HG03045 (cell line): ENCODE measurements around the gene MACROH2A1.

Experiments
- ATAC-seq: cut with Tn5 transposase; IDR thresholded peaks from one replicate; pipeline ENCODE4 v1.9.1; 2021; ENCODE audit warnings: mild to moderate bottlenecking, moderate library complexity; ENCODE audit not compliant: unreplicated experiment

The MACROH2A1 gene

DNA sequence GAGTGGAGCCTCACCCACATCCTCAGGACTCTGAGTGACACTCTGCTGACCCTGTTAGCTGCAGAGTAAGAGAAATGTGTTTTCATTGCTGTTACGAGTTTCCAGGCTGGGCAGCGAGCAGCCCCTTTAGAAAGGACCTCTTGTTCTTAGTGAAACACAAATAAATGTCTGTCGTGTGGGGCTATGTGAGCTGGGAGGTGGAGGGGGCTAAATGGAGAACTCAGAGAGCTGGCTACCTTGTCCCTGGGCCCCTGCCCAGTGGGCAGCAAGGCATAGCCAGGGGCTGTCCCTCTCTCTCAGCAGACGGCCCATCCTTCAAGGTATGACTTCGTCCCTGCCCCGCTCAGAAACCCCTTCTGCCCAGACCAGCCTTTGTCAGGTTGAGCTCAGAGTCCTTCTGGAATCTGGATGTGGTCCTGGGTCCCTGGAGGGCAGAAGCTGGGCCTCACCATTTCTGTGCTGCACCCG is 38.0 kb upstream of the MACROH2A1 start:
- ATAC-seq: no peak

DNA sequence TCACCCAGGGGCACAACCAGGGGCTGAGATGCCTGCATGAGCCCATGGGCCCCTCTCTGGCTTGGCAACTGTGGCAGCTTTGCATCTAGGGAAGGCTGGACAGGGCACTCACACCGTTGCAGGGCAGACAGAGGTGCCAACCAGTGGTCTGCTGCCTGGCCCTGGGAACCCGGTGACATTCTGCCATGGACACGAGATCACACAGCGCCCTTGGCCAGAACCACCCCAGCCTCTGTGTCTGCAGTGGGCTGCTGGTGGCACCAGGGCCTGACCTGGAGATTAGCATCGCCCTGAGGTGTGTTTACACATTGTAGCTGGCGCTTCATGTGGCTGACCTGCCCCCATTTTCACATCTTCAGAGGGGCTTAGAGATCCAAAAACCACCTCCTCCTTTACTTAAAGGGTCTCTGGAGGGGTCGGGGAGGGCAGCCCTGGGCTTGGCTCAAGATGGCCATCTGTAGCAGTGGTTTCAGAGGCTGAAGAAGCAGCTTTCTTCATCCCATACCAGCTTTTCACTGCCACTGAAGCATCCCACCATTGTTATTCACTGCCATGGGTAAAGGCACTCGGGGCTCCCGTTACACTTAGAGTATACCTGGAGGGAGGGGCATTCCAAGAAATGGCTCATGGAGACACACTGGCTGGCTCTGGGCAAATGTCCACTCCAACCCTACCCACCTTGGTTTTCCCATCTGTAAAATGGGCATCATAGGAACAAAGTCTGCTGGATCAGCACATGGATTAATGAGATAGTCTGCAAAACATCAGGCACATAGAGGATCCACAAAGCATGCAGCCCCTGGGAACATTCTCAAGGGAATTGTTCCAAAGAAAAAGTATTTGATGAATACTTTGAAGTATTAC is 36.7 kb upstream of the MACROH2A1 start:
- no peak for ATAC-seq

DNA sequence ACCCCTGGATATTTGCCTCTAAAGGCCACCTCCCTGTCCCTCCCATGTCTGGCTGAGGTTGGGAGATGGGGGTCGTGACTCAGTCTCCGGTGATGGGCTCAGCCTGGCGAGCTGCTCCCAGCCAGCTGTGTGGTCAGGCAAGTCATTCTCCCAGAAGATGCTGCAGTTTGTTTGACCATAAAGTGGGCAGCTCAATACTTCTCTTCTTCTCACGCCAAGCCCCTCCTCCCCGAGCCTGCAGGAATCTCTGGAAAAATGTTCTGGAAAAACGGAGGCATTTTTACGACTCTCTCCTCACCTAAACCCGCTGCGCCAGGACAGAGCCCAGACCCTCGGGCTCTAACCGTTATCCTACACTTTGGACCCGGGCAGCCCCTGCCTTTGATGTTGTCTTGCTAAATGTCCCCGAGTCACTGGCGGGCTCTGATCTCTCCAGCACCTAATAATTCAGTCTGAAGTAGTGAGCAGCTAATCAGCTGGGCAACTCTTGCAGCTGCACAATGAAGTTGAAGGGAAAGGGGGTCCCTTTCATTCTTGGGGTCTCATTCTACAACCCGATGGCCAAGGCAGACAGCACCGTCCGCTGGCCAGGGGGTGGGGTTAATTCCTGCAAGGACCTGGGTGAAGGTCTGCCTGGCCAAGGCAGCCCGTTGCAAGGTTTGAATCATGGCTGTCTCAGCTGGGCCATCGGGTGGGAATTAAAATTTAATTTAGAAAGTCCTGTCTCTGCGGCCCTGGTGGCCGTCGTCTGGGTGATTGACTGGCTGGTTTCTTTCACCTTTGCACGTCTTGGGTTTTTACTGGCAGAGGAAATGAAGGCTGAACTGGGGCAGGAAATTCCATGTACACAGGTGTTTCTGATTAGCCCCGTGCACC is 35.8 kb upstream of the MACROH2A1 start:
- no peak for ATAC-seq

DNA sequence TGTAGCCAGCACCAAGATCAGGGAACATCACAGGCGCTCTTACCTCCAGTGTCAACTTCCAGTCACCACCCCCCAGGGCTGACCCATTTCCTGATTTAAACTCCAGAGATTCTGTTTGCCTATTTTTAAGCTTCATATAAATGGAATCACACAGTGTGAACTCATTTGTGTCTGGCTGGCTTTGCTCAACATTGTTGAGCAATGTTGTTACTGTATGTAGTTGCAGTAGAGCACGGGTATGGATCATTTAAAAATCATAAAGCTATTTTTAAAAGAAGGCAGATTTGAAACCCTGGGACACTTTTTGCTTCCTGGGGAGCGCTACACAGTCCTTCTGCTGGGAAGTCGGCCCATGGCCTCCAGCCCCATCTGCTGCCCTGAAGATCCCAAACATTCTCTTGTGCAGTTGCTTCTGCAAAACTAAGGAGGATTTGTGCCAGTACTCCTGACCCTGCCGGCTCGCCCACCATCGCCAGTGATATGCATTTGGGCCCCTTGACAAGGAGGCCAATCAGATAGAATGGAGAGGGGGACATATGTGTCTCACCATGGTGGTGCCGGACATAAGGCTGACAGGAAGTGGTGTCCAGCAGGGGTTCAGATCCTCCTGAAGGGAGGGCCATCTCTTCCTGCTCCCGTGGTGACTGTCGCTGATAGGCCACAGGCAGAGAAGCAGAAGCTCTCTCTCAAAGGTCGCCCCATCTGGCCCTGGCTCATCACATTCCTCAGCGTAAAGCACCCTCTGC is 34.8 kb upstream of the MACROH2A1 start:
- ATAC-seq: no peak

DNA sequence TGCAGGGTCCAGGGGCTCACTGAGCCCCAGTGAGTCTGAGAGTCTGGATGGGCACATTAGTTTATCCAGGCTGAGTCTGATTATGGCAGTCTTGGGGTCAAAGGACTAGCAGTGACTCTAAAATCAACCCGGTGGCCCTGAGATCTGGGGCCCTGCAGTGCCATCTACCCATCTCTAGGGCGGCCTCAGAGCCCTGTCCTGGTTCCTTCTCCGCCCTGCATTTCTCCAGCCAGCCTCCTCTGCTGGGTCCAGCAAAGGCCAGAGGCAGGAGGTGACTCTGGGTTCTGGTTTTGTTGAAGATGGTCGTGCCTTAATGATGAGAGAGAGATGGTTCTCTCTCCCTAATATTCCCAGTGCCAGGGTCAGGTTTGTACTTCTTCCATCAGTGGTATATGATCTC is 33.1 kb upstream of the MACROH2A1 start:
- ATAC-seq: no peak

DNA sequence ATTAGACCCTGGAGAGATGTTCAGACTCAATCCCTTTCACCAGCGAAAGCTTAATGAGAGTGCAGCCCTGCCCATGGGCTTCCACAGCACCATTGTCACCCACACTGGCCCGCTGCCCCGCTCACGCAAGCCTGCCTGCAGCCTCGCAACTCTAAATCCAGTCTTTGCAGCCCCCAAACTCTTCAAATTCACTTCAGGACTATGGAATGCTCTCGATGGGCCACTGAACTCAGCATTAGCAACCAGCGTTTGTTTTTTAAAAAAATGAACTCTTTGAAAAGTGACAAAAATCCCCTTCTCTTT is 31.1 kb upstream of the MACROH2A1 start:
- no peak for ATAC-seq

DNA sequence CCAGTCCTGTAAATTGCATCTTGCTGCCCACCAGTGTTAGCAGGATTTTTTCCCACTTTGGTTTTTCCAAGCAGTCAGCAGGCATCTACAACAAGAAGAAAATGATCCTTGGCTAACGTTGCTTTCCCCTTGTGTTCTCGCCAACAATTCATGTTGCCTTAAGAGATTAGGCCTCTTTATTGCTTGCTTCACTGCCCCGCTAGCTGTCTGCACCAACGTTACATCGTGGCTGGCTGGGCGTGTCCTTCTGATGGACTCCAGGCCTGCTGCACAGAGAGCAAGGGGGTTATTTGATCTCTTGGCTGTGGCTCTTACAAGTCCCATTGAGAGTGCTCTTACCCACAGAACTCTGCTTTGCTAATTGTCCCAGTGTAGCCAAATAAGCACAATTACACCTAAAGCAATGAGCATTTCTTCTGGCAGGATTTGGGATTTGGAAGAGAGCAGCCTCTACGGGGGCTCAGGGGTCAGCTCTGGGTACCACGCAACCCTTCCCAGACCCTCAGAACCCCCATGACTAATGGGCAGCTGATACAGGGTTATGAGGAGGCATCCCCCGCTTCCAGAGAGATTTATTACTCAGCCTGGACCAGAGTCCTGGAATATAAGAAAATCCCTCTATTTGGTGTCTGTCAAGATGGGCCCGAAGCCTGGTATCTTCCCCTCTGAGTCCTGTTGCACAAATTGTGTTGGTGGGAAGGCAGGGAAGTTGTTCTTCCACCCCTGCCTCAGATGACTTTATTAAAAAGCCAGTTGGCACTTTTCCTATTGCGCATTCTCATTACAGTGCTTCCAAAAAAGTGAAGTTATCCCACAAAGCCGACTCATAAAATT is 30.5 kb upstream of the MACROH2A1 start:
- no peak for ATAC-seq

DNA sequence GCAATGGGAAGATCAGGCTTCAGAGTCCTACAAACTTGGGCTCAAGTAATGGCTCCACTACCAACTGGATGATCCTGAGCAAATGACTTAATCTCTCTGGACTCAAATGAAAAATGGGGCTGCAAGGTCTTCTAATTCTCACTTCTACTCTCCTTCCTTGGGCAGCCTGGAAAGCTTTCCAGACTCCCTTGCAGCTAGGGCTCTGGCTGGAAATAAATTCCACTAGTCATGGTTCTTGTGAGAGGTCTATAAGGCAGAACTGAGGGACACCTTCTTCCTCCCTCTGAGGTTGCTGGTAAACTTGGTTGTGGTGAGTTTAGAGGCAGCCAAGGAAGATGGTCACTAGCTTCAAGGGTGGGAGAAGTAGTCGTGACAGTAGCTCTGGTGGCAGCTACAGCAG is 29.6 kb upstream of the MACROH2A1 start:
- no peak for ATAC-seq

DNA sequence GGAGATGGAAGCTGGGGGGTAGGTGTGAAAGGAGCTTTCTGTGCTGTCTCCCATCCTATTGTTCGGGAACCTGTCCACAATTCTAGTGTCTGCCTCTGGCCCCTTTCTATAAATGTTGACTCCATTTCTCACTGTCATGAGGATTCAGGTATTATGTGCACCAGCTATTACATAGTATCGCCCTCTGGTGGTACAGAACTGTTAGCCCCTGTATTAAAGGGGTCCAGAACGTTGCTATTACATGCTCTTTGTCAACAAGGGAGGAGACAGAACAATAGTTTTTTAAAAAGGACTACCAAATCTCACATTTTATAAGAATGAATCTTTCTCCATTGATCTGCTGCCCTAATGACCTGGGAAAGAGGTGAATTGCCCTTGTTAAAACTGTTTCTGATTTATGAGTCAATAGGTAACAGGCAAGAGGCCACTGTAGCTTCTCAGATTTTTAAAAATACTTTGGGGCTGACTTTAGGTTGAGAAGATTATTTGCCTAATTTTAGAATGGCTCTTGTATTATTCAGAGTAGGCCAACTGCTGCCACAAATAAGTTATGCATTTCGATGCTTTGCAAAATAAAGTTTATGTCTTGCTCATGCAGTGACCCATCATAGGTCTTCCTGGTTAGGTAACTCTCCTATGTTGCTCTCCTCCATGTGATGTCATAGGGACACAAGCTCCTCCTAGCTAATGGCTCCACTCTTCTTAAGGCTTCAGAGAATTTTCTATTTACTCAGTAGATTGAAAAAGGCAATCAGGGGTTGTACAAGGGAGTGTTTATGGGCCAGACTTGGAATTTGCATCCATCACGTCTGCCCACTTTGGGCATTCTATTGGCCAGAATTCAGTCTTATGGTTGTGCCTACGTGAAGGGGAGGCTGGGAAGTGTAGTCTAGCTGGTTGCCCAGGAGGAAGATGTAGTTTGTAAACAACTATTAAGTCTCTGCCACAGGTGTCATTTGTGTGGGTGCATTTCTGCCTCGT is 27.4 kb upstream of the MACROH2A1 start:
- ATAC-seq: no peak

DNA sequence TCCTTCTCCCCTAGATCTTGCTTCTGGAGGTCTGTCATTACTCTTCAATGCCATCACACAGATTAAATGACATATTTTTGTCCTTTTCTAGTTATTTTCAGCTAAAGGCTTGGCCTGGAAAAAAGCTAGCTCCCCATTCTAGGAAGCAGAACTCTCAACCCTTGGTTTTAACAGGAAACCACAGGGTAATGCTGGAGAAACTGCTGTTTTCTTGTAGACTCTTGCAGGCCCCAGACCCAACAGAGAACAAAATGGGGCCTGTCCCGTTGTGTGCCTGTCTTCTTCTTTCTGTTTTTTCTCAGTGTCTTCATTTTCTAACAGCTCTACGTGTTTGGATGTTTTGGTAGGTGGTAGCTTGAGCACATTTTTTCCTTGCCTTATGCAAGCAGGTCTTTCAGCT is 26.6 kb upstream of the MACROH2A1 start:
- ATAC-seq: no peak

DNA sequence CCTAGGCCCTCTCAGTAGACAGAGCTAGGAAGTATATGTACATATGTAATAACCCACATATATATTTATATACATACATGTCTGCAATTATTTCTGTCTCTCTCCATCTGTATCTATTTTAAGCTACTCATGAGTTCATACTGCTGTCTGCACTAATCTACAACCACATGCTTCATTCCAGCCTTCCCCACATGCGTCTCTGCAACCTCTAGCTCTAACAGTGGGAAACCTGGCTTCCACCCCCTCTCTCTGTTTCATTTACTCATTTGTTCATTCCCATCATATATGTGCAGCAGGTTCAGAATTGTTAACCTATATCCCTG is 24.8 kb upstream of the MACROH2A1 start:
- ATAC-seq: no peak

DNA sequence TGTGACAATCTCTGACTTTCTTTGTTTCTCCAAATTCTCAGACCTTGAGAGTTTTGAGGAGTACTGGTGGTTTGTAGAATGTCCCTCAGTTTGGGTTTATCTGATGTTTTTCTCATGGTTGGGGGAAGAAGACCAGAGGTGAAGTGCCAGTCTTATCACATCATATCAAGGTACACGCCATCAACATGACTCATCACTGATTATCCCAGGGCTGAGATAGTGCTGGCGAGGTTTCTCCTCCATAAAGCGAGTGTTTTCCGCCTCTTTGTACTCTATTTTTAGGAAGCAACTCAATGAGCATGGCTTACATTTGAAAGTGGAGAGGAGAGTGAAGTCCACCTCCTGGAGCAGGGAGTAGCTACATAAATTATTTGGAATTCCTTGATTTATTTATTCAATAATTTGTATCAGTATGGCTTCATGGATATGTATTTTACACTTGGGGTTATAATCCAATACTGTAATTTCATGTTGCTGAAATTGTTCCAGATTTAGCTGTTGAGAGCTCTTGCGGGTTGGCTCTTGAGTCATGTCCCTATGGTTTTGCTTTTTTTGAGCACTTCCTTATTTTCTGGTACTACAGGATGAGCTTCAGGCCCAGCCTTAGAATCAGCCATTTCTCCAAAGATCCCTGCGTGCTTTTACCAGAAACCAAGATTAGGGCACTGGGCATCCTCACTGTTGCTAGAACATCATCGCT is 24.3 kb upstream of the MACROH2A1 start:
- ATAC-seq: no peak

DNA sequence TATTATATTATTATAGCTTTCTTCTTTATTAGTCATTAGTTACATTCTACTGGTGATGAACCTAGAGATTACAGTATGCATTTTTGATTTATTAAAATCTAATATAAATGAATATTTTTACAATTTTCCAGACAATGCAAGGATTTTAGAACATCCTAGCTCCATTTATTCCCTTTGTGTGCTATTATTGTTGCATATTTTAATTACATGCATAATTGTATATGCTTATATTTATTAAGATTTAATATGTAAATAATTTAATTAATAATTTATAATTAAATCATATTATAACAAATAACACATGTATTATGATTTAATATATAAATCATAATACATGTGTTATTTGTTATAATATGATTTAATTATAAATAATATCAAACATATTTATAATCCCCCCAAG is 23.4 kb upstream of the MACROH2A1 start:
- ATAC-seq: no peak

DNA sequence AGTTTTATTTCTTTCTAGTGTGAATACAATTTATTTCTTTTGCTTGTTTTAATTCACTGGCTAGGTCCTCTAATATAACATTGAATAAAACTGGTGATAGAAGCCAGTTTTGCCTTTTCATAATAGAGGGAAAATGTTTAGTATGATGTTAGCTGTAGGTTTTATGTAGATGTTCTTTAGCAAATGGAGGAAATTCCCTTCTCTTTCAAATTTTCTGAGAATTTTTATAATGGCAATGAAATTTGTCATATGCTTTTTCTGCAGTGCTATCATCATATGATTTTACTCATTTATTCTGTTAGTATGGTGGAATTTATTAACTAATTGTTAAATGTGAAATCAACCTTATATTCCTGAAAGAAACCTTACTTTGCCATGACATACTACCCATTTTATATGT is 18.1 kb upstream of the MACROH2A1 start:
- ATAC-seq: no peak

DNA sequence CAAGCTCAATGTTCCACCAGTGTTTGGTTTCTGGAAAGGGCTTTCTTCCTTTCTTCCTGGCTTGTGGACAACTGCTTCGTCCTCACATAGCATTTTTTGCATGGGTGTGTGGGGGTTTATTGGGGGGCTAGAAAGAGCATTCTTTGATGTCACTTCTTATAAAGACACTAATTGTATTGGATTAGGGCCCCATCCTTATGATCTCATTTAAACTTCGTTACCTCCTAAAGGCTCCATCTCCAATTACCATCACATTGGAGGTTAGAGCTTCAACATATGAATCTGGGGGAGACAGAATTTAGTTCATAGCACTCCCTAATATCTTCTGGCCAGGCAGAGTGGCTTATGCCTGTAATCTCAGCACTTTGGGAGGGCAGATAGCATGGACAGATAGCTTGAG is 6.1 kb upstream of the MACROH2A1 start:
- ATAC-seq: no peak

DNA sequence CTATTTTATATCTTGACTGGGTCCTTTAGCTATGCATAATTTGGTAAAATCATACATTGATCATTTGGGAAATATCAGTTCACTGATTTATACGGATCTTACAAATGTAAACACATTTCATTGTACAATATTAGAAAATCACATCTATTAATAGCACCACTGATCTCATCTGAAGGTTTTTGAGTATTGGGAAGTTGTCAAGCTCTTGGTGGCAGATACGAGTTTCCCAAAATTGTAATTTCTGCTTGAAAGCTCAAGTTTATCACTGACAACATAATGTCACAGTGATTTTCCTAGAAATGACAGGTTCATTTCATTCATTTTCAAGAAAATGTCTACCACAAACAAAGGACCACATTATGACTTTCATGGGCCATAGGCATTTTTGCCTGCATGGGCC is 3.0 kb upstream of the MACROH2A1 start:
- no peak for ATAC-seq

DNA sequence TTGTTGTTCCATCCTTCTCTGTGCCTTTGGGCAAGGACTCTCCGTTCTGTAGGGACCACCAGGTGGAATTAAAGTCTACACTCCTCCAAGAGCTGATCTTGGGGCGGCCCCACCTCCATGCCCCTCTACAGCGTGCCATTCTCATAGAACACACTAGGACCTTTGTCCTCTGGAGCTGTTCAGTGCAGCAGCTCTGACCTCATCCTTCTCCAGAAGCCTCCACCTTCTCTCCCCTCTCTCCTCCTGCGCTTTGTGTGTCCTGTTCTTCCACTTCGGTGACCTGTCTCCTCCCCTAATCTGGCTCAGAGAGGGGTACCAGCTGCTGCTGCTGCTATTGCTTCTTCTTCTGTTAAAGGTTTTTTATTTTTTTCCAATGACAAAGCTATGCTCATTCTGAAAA is 1.8 kb upstream of the MACROH2A1 start:
- no peak for ATAC-seq

DNA sequence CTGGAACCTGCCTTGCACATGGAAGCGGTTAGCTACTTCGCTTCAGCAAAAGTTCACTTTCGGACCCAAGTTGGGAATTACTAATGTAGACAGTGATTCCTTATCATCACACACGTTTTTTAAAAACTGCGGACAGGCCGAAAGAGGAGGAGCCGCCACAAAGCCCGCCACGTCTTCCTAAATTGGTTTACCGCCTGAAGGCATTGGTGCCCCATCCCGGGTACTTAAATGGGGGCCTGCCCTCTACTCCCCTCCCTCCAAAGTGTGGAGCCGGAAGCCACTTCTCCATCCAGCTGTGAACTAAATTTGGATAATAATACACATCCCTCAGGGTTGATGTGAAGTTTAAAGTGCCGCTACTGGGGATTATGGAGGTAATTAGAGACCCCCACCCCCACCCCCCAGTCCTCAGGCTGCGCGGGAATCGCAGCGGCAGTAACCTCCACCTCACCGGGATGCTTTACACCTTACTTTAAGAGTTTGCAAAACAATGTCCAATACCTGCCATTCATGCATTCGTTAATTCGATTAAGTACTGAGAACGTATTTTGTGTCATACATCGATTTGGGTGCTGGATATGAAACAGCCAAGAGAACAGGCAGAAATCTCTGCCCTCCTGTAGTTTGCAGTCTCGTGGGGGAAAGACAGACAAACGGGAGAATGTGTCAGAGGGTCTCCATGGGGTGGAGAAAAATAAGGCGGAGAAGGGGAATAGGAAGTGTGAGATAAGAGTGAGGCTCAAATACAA is 937 bp upstream of the MACROH2A1 start:
- ATAC-seq: no peak
